KMS-11 (cell line): Measurements from ENCODE around the gene IPP.
A peak's percentile ranks its signal among the peaks of the same experiment; 100 is the strongest.

Source experiments
- H2AFZ ChIP-seq: fragments of 200-600 bp; sonication (generic); 2 replicates; pipeline ENCODE4 v1.6.1; 2016; ENCODE audit warnings: antibody characterized with exemption, mixed run types, low read depth
- H3K27ac ChIP-seq: fragments of 200-600 bp; sonication (generic); 2 replicates; pipeline ENCODE4 v1.6.1; 2016; ENCODE audit warnings: mild to moderate bottlenecking, mixed run types
- H3K27me3 ChIP-seq: fragments of 200-600 bp; sonication (generic); 2 replicates; pipeline ENCODE4 v1.6.1; 2017; ENCODE audit warnings: mild to moderate bottlenecking, low read depth, mixed run types, moderate library complexity; ENCODE audit not compliant: insufficient read depth
- H3K36me3 ChIP-seq: fragments of 200-600 bp; sonication (generic); 2 replicates; pipeline ENCODE4 v1.6.1; 2017; ENCODE audit warnings: mild to moderate bottlenecking, mixed run types; ENCODE audit not compliant: insufficient read depth
- H3K4me1 ChIP-seq: fragments of 200-600 bp; sonication (generic); 2 replicates; pipeline ENCODE4 v1.6.1; 2016; ENCODE audit warnings: mild to moderate bottlenecking, low read depth, mixed run types; ENCODE audit not compliant: poor library complexity, severe bottlenecking
- H3K4me2 ChIP-seq: fragments of 200-600 bp; sonication (generic); 2 replicates; pipeline ENCODE4 v1.7.0; 2016; ENCODE audit warnings: mild to moderate bottlenecking, mixed run types
- H3K4me3 ChIP-seq: fragments of 200-600 bp; sonication (generic); IDR thresholded peaks from 2 replicates; pipeline ENCODE4 v1.6.1; 2017; ENCODE audit warnings: low read depth, low read length, mixed read lengths; ENCODE audit not compliant: insufficient read depth
- H3K79me2 ChIP-seq: fragments of 200-600 bp; sonication (generic); 2 replicates; pipeline ENCODE4 v1.6.1; 2016; ENCODE audit warnings: low read depth, mixed run types; ENCODE audit not compliant: insufficient read depth
- H3K9ac ChIP-seq: fragments of 200-600 bp; sonication (generic); 2 replicates; pipeline ENCODE4 v1.6.1; 2016; ENCODE audit warnings: mild to moderate bottlenecking, mixed run types
- H4K20me1 ChIP-seq: fragments of 200-600 bp; sonication (generic); 2 replicates; pipeline ENCODE4 v1.6.1; 2016; ENCODE audit warnings: mild to moderate bottlenecking, mixed run types; ENCODE audit not compliant: insufficient read depth
- TF ChIP-seq, protein P1 (sequence below): fragments of 200-600 bp; sonication (generic); conservative IDR thresholded peaks from 2 replicates; pipeline ENCODE4 v1.6.1; 2017; ENCODE audit warnings: low read depth, mild to moderate bottlenecking, antibody characterized with exemption, low read length, moderate library complexity, mixed read lengths

Gene IPP

DNA sequence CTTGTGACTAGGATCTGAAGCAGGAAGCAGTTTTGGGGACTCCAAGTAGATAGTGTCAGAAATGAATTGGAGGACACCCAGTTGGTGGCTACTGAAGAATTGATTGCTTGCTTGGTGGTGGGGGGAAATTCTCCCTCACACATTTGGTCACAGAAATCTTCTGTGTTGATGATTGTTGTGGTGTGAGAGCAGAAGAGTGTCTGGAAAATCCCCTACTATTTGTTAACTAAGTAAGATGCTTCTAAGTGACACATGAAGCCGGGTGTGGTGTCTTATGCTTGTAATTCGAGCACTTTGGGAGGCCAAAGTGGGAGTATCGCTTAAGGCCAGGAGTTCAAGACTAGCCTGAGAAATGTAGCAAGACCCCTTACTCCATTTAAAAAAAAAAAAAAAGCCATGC lies 22.5 kb upstream of the IPP start:
- Histone ChIP-seq H3K4me1 (peaks cover 32% of the 10 kb centered on the region), H3K79me2 (no peaks in the 10 kb centered on the region), H2AFZ (peak overlapping the region; percentile 39)

DNA sequence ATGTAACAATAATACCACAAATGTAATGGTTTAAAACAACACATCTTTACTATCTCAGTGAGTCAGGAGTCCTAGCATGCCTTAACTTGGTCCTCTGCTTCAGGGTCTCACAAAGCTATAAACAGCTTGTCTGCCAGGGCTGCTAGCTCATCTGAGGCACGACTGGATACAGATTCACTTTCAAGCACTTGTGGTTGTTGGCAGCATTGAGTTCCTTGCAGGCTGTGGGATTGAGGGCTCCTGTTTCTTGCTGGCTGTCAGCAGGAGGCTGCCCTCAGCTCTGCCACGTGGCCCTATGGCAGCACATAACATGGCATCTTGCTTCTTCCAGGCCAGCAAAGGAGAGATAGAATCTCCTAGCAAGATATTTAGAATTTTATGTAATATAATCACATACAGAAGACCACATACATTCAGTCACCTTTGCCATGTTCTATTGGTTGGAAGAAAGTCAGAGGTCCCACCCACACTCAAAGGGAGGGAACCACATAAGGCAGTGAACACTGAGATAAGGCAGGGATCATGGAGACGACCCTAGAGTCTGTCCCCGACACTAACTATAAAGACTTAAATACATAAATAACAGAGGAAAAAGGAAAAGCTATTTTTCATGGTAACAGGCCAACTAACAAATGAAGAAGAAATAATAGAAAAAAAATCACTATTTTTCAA lies 18.9 kb upstream of the IPP start:
- H3K36me3 ChIP-seq: no peaks in the 10 kb centered on the region
- H3K79me2 ChIP-seq: no peaks in the 10 kb centered on the region
- H3K27me3 ChIP-seq: peaks cover 3% of the 10 kb centered on the region; the same call in 1 of the 2 replicates
- peak overlapping the region; percentile 26; the same call in 1 of the 2 replicates for H3K4me2 ChIP-seq
- TF ChIP-seq, protein P1, sequence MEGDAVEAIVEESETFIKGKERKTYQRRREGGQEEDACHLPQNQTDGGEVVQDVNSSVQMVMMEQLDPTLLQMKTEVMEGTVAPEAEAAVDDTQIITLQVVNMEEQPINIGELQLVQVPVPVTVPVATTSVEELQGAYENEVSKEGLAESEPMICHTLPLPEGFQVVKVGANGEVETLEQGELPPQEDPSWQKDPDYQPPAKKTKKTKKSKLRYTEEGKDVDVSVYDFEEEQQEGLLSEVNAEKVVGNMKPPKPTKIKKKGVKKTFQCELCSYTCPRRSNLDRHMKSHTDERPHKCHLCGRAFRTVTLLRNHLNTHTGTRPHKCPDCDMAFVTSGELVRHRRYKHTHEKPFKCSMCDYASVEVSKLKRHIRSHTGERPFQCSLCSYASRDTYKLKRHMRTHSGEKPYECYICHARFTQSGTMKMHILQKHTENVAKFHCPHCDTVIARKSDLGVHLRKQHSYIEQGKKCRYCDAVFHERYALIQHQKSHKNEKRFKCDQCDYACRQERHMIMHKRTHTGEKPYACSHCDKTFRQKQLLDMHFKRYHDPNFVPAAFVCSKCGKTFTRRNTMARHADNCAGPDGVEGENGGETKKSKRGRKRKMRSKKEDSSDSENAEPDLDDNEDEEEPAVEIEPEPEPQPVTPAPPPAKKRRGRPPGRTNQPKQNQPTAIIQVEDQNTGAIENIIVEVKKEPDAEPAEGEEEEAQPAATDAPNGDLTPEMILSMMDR: no peak
- no peaks in the 10 kb centered on the region for H4K20me1 ChIP-seq
- H2AFZ ChIP-seq: peak overlapping the region; percentile 28; the same call in 1 of the 2 replicates
- no peak overlapping the region for H3K4me3 ChIP-seq
- H3K4me1 ChIP-seq: peaks cover 32% of the 10 kb centered on the region
- H3K9ac ChIP-seq: no peak overlapping the region
- H3K27ac ChIP-seq: no peak overlapping the region

More for the DNA sequence above, 22.5 kb upstream of the IPP start:
- TF ChIP-seq, protein P1: no peak
- no peaks in the 10 kb centered on the region for H3K36me3 ChIP-seq
- H3K27ac ChIP-seq: peak overlapping the region; percentile 31
- H3K4me3 ChIP-seq: no peak overlapping the region
- H3K4me2 ChIP-seq: no peak overlapping the region
- no peak overlapping the region for H3K9ac ChIP-seq
- no peaks in the 10 kb centered on the region for H4K20me1 ChIP-seq
- peaks cover 3% of the 10 kb centered on the region; the same call in 1 of the 2 replicates for H3K27me3 ChIP-seq

DNA sequence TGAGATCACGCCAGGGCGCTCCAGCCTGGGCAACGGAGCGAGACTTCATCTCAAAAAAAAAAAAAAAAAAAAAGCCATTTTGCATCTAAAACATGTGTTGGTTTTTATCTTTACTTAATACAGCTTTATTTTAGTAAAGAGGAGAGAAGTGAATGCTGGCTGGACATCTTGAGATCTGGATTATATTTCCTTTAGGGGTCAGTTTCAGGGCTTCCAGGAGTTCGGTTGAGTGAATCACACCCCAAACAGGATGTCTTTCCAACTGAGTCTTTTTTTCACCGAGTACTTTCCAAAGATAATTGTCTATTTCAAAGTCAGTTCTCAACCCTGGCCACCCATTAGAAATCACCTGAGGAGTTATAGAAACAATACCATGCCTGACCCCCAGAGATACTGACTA lies 16.6 kb upstream of the IPP start:
- no peak overlapping the region for H3K4me2 ChIP-seq
- H3K4me3 ChIP-seq: no peak overlapping the region
- no peak overlapping the region for H2AFZ ChIP-seq
- no peak overlapping the region for H3K9ac ChIP-seq
- no peaks in the 10 kb centered on the region for H4K20me1 ChIP-seq
- H3K27me3 ChIP-seq: peaks cover 3% of the 10 kb centered on the region; the same call in 1 of the 2 replicates
- TF ChIP-seq, protein P1: no peak
- peaks cover 14% of the 10 kb centered on the region for H3K4me1 ChIP-seq
- no peaks in the 10 kb centered on the region for H3K36me3 ChIP-seq
- H3K79me2 ChIP-seq: no peaks in the 10 kb centered on the region
- no peak overlapping the region for H3K27ac ChIP-seq

DNA sequence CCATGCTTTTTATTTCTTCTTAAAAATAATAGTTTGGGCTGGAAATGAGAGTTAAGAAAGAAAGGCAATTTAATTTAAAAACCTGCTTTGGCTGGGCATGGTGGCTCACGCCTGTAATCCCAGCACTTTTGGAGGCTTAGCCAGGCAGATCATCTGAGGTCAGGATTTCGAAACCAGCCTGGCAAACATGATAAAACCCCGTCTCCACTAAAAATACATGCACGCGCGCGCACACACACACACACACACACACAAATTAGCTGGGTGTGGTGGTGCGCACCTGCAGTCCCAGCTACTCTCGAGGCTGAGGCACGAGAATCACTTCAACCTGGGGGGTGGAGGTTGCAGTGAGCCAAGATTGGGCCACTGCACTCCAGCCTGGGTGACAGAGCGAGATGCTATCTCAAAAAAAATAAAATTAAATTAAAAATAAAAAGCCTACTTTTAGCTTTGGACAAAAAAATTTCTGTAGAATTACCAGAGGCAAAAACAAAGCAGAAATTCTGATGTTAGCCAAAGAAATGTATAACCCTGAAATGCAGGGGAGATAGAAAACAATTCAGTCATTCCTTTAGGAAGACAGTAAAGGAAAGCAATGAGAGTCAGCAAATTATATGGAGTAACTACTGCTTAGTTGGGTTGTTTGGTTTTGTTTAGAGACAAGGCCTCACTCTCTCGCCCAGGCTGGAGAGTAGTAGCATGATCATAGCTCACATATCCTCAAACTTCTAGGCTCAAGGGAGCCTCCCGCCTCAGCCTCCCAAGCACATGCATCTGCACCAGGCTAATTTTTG lies 15.7 kb upstream of the IPP start:
- no peaks in the 10 kb centered on the region for H3K36me3 ChIP-seq
- no peak overlapping the region for H2AFZ ChIP-seq
- H3K27ac ChIP-seq: no peak overlapping the region
- no peak overlapping the region for H3K4me2 ChIP-seq
- TF ChIP-seq, protein P1: no peak
- peaks cover 3% of the 10 kb centered on the region; the same call in 1 of the 2 replicates for H3K27me3 ChIP-seq
- H3K9ac ChIP-seq: no peak overlapping the region
- H4K20me1 ChIP-seq: no peaks in the 10 kb centered on the region
- no peaks in the 10 kb centered on the region for H3K79me2 ChIP-seq
- no peak overlapping the region for H3K4me3 ChIP-seq
- H3K4me1 ChIP-seq: peaks cover 14% of the 10 kb centered on the region
